Large intestine (tissue), 3 donors: Measurements from ENCODE around the gene PLEKHM1. TPM values are rescaled to one million over a fixed set of nuclear protein-coding genes. Genes with fewer than 3 reads are reported as not detected.
"Not testable (repeated sequence)": the region's sequence is repeated elsewhere in the genome, so short reads cannot be mapped to it uniquely, and the experiment has no call there.

Experiments
- DNase-seq, 2 donors: peaks; one replicate each; pipeline versions ENCODE4 v3.0.0 to v3.0.0-alpha.2; 2013
- H3K27ac ChIP-seq: one replicate; pipeline ENCODE4 v1.5.1; 2013; ENCODE audit warnings: low read length
- H3K27me3 ChIP-seq: 2 replicates; pipeline ENCODE4 v1.6.1; 2013; ENCODE audit warnings: low read length; ENCODE audit not compliant: control insufficient read depth, insufficient read depth
- H3K36me3 ChIP-seq: 2 replicates; pipeline ENCODE4 v1.6.1; 2013; ENCODE audit warnings: low read length; ENCODE audit not compliant: control insufficient read depth, insufficient read depth
- H3K4me1 ChIP-seq: one replicate; pipeline ENCODE4 v1.6.1; 2013; ENCODE audit warnings: low read length; ENCODE audit not compliant: control insufficient read depth, insufficient read depth
- H3K4me3 ChIP-seq: one replicate; pipeline ENCODE4 v1.5.1; 2013; ENCODE audit warnings: low read length
- H3K9me3 ChIP-seq: one replicate; pipeline ENCODE4 v1.6.1; 2013; ENCODE audit warnings: mild to moderate bottlenecking, low read depth, low read length, moderate library complexity; ENCODE audit not compliant: control insufficient read depth
- WGBS: methylation state at CpG from one replicate; pipeline ENCODE4 v1.1.5; 2013; ENCODE audit warnings: low lambda C conversion rate; ENCODE audit not compliant: insufficient coverage; 5-methylcytosine and 5-hydroxymethylcytosine counted together
- polyA plus RNA-seq: library from polyadenylated mRNA; unstranded; fragments of 120-200 nt; gene quantifications from one replicate; pipeline ENCODE4 v1.2.1, GENCODE V29; 2013

The PLEKHM1 gene
- polyA plus RNA-seq, 1 donor, result 16.3 TPM

DNA sequence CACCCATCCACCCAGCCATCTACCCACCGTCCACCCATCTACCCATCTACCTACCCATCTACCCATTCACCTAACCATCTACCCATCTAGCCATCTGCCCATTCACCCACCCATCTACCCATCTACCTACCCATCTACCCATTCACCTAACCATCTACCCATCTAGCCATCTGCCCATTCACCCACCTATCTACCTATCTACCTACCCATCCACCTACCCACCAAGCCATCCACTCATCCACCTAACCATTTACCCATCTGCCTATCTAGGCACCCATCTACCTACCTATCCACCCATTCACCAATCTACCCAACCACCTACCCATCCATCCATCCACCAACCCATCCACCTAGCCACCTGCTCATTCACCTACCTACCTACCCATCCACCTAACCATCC, 41.3 kb downstream of the PLEKHM1 start:
- H3K9me3 ChIP-seq, H3K27me3 ChIP-seq, H3K27ac ChIP-seq, DNase-seq, H3K4me1 ChIP-seq, H3K4me3 ChIP-seq: not testable (repeated sequence)
- WGBS, result 100% methylated on average over 1 of the region's 1 CpG
- H3K36me3 ChIP-seq, result peaks cover 15% of the 10 kb centered on the region

DNA sequence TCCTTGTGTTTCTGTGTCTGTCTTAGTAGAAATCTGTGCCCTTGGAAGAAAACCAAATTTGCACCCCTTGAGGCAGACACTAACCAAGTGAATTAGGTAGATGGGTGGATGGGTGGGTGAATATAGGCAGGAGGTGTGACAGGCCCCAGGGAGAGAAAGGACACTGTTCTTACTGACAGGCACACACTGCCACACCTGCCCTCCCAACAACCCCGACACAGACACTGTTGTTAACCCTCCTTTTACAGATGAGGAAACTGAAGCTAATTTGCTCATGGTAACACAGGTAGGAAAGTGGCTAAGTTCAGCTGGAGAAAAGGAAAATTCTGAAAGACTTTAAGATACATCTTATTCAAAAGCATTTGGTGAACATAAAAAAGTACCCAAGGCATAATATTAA, 42.0 kb downstream of the PLEKHM1 start:
- H3K36me3 ChIP-seq, result peaks cover 15% of the 10 kb centered on the region
- H3K27me3 ChIP-seq, DNase-seq, H3K27ac ChIP-seq, H3K4me1 ChIP-seq, H3K9me3 ChIP-seq, H3K4me3 ChIP-seq: not testable (repeated sequence)
- whole genome bisulfite sequencing, result no CpG with 5 or more reads among the region's 1 CpG

- H3K27me3 ChIP-seq, H3K4me1 ChIP-seq, H3K4me3 ChIP-seq, DNase-seq, H3K9me3 ChIP-seq, H3K27ac ChIP-seq: not testable (repeated sequence)
- WGBS, result no CpG with 5 or more reads among the region's 7 CpGs
- H3K36me3 ChIP-seq, result peaks cover 15% of the 10 kb centered on the region
These were observed 42.5 kb downstream of the PLEKHM1 start for GRCh38 chr17:45448066-45448465.

DNA sequence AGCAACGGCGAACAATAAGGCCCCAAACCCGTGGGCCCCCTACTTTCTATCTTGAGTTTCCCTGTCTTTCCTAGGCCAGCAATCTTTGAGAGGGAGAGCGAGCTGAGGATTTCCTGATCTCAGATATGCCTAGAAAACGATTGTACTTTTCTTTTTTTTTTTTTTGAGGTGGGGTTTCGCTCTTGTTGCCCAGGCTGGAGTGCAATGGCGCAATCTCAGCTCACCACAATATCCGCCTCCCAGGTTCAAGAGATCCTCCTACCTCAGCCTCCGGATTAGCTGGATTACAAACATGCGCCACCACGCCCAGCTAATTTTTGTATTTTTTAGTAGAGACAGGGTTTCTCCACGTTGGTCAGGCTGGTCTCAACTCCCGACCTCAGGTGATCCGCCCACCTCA, 42.9 kb downstream of the PLEKHM1 start:
- DNase-seq, H3K27ac ChIP-seq, H3K4me1 ChIP-seq, H3K4me3 ChIP-seq, H3K9me3 ChIP-seq, H3K27me3 ChIP-seq: not testable (repeated sequence)
- no CpG with 5 or more reads among the region's 14 CpGs for WGBS
- H3K36me3 ChIP-seq, result peaks cover 12% of the 10 kb centered on the region

DNA sequence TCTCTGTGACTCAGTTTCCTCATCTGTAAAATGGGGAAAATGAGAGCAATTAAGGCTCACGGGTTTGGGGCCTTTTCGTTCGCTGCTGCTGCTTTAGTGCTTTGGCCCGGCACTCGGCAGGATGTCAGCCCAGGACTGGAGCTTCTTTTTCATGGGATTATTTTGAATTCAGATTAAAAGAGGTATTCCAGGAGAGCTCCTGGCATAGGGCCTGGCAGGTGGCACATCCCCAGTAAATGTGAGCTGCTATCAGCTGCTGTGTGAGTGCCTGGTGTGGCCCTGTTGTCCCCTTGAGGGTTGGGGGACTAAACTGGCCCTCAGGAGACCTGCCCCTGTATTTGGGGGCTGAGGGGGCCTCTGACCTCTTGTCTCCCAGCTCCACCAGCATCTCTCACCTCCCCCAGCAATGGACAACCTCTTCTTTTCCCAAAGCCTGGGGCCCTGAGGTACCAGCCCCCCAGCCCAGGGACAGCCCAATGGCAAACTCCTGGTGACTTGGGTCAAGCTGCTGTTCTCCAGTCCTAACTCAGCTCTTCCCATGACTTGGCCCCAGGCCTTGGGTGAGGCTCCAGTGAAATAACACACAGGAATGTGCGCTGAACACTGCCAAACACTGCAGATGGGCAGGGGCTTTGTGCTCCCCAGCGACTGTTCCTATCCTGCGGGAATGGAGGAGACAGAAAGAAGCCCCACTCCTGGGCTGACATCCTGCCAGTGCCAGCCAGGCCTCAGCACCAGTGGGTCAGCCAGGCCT, 43.5 kb downstream of the PLEKHM1 start:
- not testable (repeated sequence) for H3K27ac ChIP-seq, H3K27me3 ChIP-seq, H3K9me3 ChIP-seq, H3K4me3 ChIP-seq, DNase-seq, H3K4me1 ChIP-seq
- H3K36me3 ChIP-seq, result peaks cover 12% of the 10 kb centered on the region
- no CpG with 5 or more reads among the region's 8 CpGs for WGBS

DNA sequence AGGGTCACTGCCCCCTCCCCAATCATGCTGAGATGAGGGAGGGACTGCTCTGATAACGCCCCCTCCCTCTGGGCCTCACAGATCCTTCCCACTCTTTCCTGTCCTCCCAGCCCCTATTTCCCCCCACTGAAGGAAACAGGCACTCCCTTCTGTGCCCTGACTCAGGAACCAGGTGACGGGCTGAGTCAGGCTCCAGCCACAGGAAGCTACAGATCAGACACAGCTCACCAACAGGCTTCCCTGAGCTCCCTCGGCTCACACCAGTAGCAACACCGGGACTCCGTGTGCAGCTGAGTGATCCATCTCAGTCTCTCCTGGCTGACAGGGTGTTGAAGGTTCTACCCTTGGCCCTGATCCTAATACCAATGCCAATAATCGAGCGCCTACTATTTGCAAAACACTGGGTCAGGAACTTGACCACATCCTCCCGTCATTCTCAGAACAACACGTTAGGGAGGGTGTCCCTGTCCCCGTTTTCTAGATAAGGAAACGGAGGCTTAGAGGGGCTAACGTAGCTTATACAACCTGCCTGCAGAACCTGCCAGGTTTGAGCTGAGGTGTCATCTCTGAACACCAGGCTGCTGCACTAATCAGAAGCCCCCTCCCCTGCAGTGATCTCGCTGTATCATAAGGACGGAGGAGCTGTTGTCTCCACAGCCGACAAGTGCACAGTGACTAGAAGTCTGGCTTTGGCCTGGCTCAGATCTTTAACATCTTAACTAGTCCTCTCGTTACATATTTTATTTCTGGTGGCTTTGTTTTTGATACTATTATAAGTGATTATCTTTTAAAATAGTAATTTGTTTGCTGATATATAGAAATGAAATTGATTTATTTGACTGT, 44.4 kb downstream of the PLEKHM1 start:
- H3K4me3 ChIP-seq, H3K4me1 ChIP-seq, H3K27ac ChIP-seq, H3K27me3 ChIP-seq, DNase-seq, H3K9me3 ChIP-seq: not testable (repeated sequence)
- WGBS, result no CpG with 5 or more reads among the region's 16 CpGs
- H3K36me3 ChIP-seq, result peaks cover 12% of the 10 kb centered on the region

DNA sequence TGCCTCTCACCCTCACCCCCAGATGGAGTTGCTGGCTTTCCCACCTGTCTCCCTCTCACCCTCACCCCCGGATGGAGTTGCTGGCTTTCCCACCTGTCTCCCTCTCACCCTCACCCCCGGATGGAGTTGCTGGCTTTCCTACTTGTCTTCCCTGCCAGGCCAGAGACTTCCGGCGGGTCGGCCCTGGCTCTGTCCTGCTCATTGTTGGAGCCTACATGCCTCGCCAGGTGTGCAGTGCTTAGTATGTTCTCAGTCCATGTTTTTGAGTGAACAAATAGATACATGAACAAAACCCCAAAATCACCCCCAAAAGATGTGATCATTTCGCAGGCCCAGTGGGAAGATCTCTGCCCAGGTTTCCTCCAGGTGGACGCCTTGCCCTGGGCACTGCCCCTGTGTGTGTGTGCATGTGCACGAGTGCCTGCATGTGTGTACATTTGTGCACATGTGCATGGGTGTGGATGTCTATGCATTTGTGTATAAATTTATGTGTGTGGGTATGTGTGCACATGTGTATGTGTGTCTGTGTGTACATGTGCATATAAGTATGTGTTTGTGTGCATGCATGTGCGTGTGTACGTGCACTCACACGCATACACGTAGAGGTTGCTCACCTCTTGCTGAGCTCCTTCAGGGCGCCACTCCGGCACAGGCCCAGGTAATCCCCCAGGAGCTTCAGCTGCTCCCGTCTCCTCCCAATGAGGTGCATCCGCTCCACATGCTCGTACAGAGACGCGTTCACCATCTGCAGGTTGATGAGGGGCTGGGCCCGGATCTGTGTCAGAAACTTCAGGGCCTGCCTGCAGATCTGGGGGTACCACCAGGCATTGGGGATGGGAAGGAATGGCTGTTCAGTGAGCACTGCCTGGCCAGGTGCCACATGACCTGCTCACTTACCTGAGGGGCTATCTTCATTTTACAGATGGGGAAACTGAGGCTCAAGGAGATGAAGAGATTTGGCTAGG, 45.4 kb downstream of the PLEKHM1 start:
- H3K4me3 ChIP-seq, DNase-seq, H3K27me3 ChIP-seq, H3K4me1 ChIP-seq, H3K9me3 ChIP-seq, H3K27ac ChIP-seq: not testable (repeated sequence)
- peaks cover 11% of the 10 kb centered on the region for H3K36me3 ChIP-seq
- no CpG with 5 or more reads among the region's 21 CpGs for WGBS

DNA sequence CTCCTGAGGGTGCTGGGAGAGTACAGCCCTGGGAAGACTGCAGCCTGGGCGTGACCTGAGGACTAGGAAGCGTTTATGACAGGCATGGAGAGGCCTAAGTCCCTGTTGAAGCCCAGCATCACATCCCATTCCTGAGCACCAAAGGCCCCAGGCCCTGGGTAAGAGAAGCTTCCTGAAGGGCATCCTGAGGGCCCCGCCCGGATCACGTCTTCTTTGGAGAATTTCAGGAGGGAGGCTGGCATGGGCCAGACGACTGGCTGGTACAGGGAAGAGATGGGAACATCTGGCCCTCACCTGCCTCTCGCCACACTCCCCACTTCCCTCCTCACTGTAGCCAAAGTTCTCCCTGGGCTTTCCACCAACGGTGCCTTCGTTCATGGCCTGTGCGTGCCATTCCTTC, 46.2 kb downstream of the PLEKHM1 start:
- peaks cover 11% of the 10 kb centered on the region for H3K36me3 ChIP-seq
- H3K4me3 ChIP-seq, H3K9me3 ChIP-seq, H3K27me3 ChIP-seq, H3K27ac ChIP-seq, H3K4me1 ChIP-seq, DNase-seq: not testable (repeated sequence)
- WGBS, result no CpG with 5 or more reads among the region's 10 CpGs

DNA sequence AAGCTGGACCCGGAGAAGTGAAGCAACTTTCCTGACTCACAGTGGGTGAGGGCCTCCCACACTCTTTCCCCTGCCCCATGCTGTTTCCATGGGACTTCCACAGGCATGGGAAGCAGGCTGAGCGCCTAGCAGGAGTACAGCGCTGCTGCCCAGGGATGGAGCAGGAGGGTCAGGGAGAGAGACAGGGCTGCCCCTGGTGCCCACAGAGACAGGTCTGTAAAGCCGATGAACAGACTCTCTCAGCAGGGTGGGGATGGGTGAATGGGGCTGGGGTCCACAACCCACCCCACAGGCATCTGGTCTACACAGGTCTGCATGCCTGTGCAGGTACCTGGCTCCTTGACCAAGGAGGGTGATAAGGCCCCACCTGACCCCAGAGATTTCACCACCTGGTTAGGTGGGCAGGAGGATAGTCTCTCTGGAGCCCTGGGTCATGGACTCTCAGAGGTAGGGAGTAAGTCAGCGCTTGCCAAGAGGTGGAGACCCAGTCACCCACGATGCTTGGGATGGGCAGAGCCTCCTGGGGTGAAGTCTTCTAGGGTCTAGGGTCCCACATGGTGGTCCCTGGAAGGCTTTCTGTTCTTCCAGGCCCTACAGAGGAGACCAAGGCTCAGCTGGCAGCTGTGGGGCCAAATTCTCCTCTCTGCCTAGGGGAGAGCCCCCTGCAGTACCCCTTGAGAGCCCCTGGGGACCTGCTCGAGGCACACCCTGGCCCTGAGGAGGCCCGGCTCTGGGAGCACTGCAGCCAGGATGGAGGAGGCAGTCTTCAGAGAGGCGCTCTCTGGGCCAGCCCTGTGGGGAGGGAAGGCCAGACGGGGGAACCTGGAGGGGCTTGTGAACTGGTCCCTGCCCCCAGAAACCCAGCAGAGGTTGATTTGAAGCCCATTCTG, 46.9 kb downstream of the PLEKHM1 start:
- H3K36me3 ChIP-seq, result peaks cover 17% of the 10 kb centered on the region
- not testable (repeated sequence) for H3K9me3 ChIP-seq, H3K27me3 ChIP-seq, H3K4me1 ChIP-seq, H3K4me3 ChIP-seq, H3K27ac ChIP-seq, DNase-seq
- no CpG with 5 or more reads among the region's 10 CpGs for WGBS
